OCI-LY1 (cell line): ENCODE data around the gene SIRT7.

Experiments used
- H2AFZ ChIP-seq: fragments of 200-600 bp; sonication (generic), shearing (Covaris generic); 2 replicates; pipeline ENCODE4 v1.6.0; 2014; ENCODE audit warnings: antibody characterized with exemption, mild to moderate bottlenecking, low read length
- H3F3A ChIP-seq: fragments of 200-600 bp; sonication (generic), shearing (Covaris generic); 2 replicates; pipeline ENCODE4 v1.6.0; 2014; ENCODE audit warnings: mild to moderate bottlenecking, antibody characterized with exemption, low read length, moderate library complexity; ENCODE audit not compliant: insufficient read depth
- H3K27ac ChIP-seq: fragments of 200-600 bp; sonication (generic); 2 replicates; pipeline ENCODE4 v1.5.1; 2014; ENCODE audit warnings: low read length, mixed run types, mild to moderate bottlenecking, low read depth; ENCODE audit not compliant: poor library complexity, severe bottlenecking
- H3K27me3 ChIP-seq: fragments of 200-600 bp; sonication (generic); 2 replicates; pipeline ENCODE4 v1.6.0; 2014; ENCODE audit warnings: antibody characterized with exemption, mild to moderate bottlenecking, low read length, moderate library complexity; ENCODE audit not compliant: insufficient read depth
- H3K36me3 ChIP-seq: fragments of 200-600 bp; sonication (generic); 2 replicates; pipeline ENCODE4 v1.6.1; 2014; ENCODE audit warnings: mild to moderate bottlenecking, antibody characterized with exemption, low read length, moderate library complexity, mixed read lengths; ENCODE audit not compliant: insufficient read depth
- H3K4me1 ChIP-seq: fragments of 200-600 bp; sonication (generic); 2 replicates; pipeline ENCODE4 v1.5.1; 2014; ENCODE audit warnings: mild to moderate bottlenecking, low read length, moderate library complexity; ENCODE audit not compliant: insufficient read depth, severe bottlenecking
- H3K4me2 ChIP-seq: fragments of 200-600 bp; sonication (generic), shearing (Covaris generic); 2 replicates; pipeline ENCODE4 v1.6.1; 2014; ENCODE audit warnings: low read length
- H3K4me3 ChIP-seq: fragments of 200-600 bp; sonication (generic); 2 replicates; pipeline ENCODE4 v1.5.1; 2014; ENCODE audit warnings: low read length, low read depth, mild to moderate bottlenecking, mixed read lengths; ENCODE audit not compliant: poor library complexity, severe bottlenecking
- H3K79me2 ChIP-seq: fragments of 200-600 bp; shearing (Covaris generic); 2 replicates; pipeline ENCODE4 v1.6.1; 2016; ENCODE audit warnings: mixed run types, low read length, mixed read lengths; ENCODE audit not compliant: insufficient read depth
- H3K9ac ChIP-seq: fragments of 200-600 bp; sonication (generic), shearing (Covaris generic); 2 replicates; pipeline ENCODE4 v1.6.1; 2014; ENCODE audit warnings: mild to moderate bottlenecking, low read length, mixed read lengths
- H3K9me2 ChIP-seq: fragments of 200-600 bp; sonication (generic), shearing (Covaris generic); 2 replicates; pipeline ENCODE4 v1.6.1; 2014; ENCODE audit warnings: low read depth, mild to moderate bottlenecking, low read length, mixed read lengths
- H3K9me3 ChIP-seq: fragments of 200-600 bp; shearing (Covaris generic); 2 replicates; pipeline ENCODE4 v1.6.1; 2014; ENCODE audit warnings: low read length, mixed read lengths
- H4K20me1 ChIP-seq: fragments of 200-600 bp; sonication (generic), shearing (Covaris generic); 2 replicates; pipeline ENCODE4 v1.6.0; 2016; ENCODE audit warnings: mild to moderate bottlenecking, low read length; ENCODE audit not compliant: insufficient read depth
- EZH2 ChIP-seq: fragments of 200-600 bp; sonication (generic), shearing (Covaris generic); IDR thresholded peaks from 2 replicates; pipeline ENCODE4 v1.8.0; 2017; ENCODE audit warnings: borderline replicate concordance, mixed run types, mild to moderate bottlenecking, antibody characterized with exemption, low read length, moderate library complexity, mixed read lengths
- TF ChIP-seq, protein P1 (sequence below): fragments of 200-600 bp; sonication (generic), shearing (Covaris generic); IDR thresholded peaks from 2 replicates; pipeline ENCODE4 v1.5.1; 2017; ENCODE audit warnings: mild to moderate bottlenecking, antibody characterized with exemption, low read length, moderate library complexity, mixed read lengths

Gene SIRT7

GRCh38 chr17:81867991-81868673 is 49.8 kb downstream of the SIRT7 start:
- H3K36me3 ChIP-seq = peaks cover 57% of the 10 kb centered on the region
- no peak overlapping the region for H2AFZ ChIP-seq
- H3K4me3 ChIP-seq = no peak overlapping the region
- H3K9me2 ChIP-seq = no peaks in the 10 kb centered on the region
- H3K9ac ChIP-seq = peak overlapping the region; percentile 31; the same call in 1 of the 2 replicates
- no peaks in the 10 kb centered on the region for H3F3A ChIP-seq
- H3K4me1 ChIP-seq = peaks cover 69% of the 10 kb centered on the region
- peaks cover 5% of the 10 kb centered on the region; the same call in 1 of the 2 replicates for H3K79me2 ChIP-seq
- peak overlapping the region; percentile 81 for H3K27ac ChIP-seq
- no peaks in the 10 kb centered on the region for H4K20me1 ChIP-seq
- TF ChIP-seq EZH2 = no peak
- TF ChIP-seq, protein P1, sequence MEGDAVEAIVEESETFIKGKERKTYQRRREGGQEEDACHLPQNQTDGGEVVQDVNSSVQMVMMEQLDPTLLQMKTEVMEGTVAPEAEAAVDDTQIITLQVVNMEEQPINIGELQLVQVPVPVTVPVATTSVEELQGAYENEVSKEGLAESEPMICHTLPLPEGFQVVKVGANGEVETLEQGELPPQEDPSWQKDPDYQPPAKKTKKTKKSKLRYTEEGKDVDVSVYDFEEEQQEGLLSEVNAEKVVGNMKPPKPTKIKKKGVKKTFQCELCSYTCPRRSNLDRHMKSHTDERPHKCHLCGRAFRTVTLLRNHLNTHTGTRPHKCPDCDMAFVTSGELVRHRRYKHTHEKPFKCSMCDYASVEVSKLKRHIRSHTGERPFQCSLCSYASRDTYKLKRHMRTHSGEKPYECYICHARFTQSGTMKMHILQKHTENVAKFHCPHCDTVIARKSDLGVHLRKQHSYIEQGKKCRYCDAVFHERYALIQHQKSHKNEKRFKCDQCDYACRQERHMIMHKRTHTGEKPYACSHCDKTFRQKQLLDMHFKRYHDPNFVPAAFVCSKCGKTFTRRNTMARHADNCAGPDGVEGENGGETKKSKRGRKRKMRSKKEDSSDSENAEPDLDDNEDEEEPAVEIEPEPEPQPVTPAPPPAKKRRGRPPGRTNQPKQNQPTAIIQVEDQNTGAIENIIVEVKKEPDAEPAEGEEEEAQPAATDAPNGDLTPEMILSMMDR = no peak
- H3K4me2 ChIP-seq = peak overlapping the region; percentile 12; the same call in 1 of the 2 replicates
- H3K27me3 ChIP-seq = no peaks in the 10 kb centered on the region
- no peaks in the 10 kb centered on the region for H3K9me3 ChIP-seq

GRCh38 chr17:81867170-81867990 is 50.6 kb downstream of the SIRT7 start:
- H3K27ac ChIP-seq = peak overlapping the region; percentile 81
- no peaks in the 10 kb centered on the region for H3F3A ChIP-seq
- no peaks in the 10 kb centered on the region for H3K27me3 ChIP-seq
- H2AFZ ChIP-seq = no peak overlapping the region
- no peaks in the 10 kb centered on the region for H4K20me1 ChIP-seq
- H3K4me2 ChIP-seq = peak overlapping the region; percentile 12; the same call in 1 of the 2 replicates
- peak overlapping the region; percentile 31; the same call in 1 of the 2 replicates for H3K9ac ChIP-seq
- peaks cover 5% of the 10 kb centered on the region; the same call in 1 of the 2 replicates for H3K79me2 ChIP-seq
- H3K9me2 ChIP-seq = no peaks in the 10 kb centered on the region
- H3K4me3 ChIP-seq = no peak overlapping the region
- peaks cover 69% of the 10 kb centered on the region for H3K4me1 ChIP-seq
- TF ChIP-seq EZH2 = no peak
- TF ChIP-seq, protein P1 = no peak
- no peaks in the 10 kb centered on the region for H3K9me3 ChIP-seq
- peaks cover 65% of the 10 kb centered on the region for H3K36me3 ChIP-seq

- peak overlapping the region; percentile 31; the same call in 1 of the 2 replicates for H3K9ac ChIP-seq
- no peak overlapping the region for H3K4me3 ChIP-seq
- H3K27ac ChIP-seq = peak overlapping the region; percentile 81
- H3K4me1 ChIP-seq = peaks cover 69% of the 10 kb centered on the region
- H4K20me1 ChIP-seq = no peaks in the 10 kb centered on the region
- H2AFZ ChIP-seq = no peak overlapping the region
- peaks cover 65% of the 10 kb centered on the region for H3K36me3 ChIP-seq
- no peaks in the 10 kb centered on the region for H3K9me2 ChIP-seq
- peak overlapping the region; percentile 12; the same call in 1 of the 2 replicates for H3K4me2 ChIP-seq
- H3K9me3 ChIP-seq = no peaks in the 10 kb centered on the region
- TF ChIP-seq EZH2 = no peak
- TF ChIP-seq, protein P1 = no peak
- peaks cover 10% of the 10 kb centered on the region; the same call in 1 of the 2 replicates for H3K79me2 ChIP-seq
- H3K27me3 ChIP-seq = no peaks in the 10 kb centered on the region
- H3F3A ChIP-seq = no peaks in the 10 kb centered on the region
Observed at GRCh38 chr17:81866440-81867169, 51.4 kb downstream of the SIRT7 start.
